GM10248 (cell line): ENCODE measurements around the gene NUDT3.
A peak's percentile ranks its signal among the peaks of the same experiment; 100 is the strongest.
"Not testable (repeated sequence)": the region's sequence is repeated elsewhere in the genome, so short reads cannot be mapped to it uniquely, and the experiment has no call there.

Source experiments
- CTCF ChIA-PET: fragments of 300-600 bp; sonication (Branson Sonifier 250); formaldehyde crosslinking; extraction: SDS; loops from one replicate; lab custom pipeline; 2021; ENCODE audit warnings: antibody characterized with exemption; lab: Yijun Ruan, JAX
- POLR2A ChIA-PET: fragments of 350-650 bp; sonication (Branson Sonifier 250); formaldehyde crosslinking; extraction: SDS; loops from one replicate; lab custom pipeline; 2020; ENCODE audit warnings: antibody characterized with exemption; lab: Yijun Ruan, JAX
- DNase-seq: peaks from one replicate; pipeline ENCODE4 v3.0.0; 2012; ENCODE audit errors: extremely low spot score
- TF ChIP-seq, protein P1 (sequence below): IDR thresholded peaks from 2 replicates; pipeline ENCODE4 v1.5.1; 2012; ENCODE audit warnings: mild to moderate bottlenecking, low read depth; ENCODE audit errors: extremely low read depth, missing control alignments, control extremely low read depth

NUDT3 gene

DNA sequence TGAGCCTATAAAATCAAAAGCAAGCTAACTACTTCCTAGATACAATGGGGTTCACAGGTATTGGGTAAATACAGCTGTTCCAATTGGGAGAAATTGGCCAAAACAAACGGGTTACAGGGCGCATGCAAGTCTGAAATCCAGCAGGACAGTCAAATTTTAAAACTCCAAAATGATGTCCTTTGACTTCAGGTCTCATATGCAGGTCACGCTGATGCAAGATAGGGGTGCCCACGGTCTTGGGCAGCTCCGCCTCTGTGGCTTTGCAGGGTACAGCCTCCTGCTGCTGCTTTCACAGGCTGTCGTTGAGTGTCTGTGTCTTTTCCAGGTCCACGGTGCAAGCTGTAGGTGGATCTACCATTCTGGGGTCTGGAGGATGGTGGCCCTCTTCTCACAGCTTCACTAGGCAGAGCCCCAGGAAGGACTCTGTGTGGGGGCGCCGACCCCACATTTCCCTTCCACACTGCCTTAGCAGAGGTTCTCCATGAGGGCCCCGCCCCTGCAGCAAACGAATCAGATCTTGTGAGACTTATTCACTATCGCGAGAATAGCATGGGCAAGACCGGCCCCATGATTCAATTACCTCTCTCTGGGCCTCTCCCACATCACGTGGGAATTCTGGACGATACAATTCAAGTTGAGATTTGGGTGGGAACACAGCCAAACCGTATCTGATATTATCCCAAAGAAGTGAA lies 131.7 kb downstream of the NUDT3 start:
- ChIA-PET POLR2A (no interaction called here), CTCF (interaction anchor here (0.9 to 1.3 kb wide), 2 partner anchors 12 to 65 kb away, joined by 3 read pairs; partner anchors contain the start of gene SMIM29)
- TF ChIP-seq, protein P1, sequence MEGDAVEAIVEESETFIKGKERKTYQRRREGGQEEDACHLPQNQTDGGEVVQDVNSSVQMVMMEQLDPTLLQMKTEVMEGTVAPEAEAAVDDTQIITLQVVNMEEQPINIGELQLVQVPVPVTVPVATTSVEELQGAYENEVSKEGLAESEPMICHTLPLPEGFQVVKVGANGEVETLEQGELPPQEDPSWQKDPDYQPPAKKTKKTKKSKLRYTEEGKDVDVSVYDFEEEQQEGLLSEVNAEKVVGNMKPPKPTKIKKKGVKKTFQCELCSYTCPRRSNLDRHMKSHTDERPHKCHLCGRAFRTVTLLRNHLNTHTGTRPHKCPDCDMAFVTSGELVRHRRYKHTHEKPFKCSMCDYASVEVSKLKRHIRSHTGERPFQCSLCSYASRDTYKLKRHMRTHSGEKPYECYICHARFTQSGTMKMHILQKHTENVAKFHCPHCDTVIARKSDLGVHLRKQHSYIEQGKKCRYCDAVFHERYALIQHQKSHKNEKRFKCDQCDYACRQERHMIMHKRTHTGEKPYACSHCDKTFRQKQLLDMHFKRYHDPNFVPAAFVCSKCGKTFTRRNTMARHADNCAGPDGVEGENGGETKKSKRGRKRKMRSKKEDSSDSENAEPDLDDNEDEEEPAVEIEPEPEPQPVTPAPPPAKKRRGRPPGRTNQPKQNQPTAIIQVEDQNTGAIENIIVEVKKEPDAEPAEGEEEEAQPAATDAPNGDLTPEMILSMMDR, result no peak
- DNase-seq, result no peak

DNA sequence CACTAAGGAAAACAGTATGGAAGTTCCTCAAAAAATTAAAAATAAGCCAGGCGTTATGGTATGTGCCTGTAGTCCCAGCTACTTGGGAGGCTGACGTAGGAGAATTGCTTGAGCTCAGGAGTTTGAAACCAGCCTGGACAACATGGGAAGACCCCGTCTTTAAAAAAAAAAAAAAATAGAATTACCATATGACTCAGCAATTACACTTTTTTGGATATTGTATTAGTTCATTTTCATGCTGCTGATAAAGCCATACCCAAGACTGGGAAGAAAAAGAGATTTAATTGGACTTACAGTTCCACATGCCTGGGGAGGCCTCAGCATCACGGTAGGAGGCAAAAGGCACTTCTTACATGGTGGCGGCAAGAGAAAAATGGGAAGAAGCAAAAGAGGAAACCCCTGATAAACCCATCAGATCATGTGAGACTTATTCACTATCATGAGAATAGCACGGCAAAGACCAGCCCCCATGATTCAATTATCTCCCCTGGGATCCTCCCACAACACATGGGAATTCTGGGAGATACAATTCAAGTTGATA lies 132.9 kb downstream of the NUDT3 start:
- TF ChIP-seq, protein P1, result no peak
- ChIA-PET POLR2A (no interaction called here), CTCF (interaction anchor here (1.3 kb wide), 1 partner anchor 10 kb away, joined by 3 read pairs; the partner anchor contains the start of gene SMIM29)
- DNase-seq, result no peak

DNA sequence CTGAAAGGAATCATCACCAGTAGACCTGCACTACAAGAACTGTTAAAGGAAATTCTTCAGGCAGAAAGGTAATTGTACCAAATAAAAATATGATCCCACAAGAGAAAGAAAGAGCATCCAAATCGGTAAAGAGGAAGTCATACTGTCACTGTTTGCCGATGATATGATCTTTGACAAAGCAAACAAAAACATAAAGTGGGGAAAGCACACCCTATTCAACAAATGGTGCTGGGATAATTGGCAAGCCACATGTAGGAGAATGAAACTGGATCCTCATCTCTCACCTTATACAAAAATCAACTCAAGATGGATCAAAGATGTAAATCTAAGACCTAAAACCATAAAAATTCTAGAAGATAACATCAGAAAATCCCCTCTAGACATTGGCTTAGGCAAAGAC lies 140.1 kb downstream of the NUDT3 start:
- POLR2A ChIA-PET, result interaction anchor here (0.6 kb wide), 1 partner anchor 171 kb away, joined by 3 read pairs; no protein-coding TSS in a partner anchor
- CTCF ChIA-PET, DNase-seq: not testable (repeated sequence)

DNA sequence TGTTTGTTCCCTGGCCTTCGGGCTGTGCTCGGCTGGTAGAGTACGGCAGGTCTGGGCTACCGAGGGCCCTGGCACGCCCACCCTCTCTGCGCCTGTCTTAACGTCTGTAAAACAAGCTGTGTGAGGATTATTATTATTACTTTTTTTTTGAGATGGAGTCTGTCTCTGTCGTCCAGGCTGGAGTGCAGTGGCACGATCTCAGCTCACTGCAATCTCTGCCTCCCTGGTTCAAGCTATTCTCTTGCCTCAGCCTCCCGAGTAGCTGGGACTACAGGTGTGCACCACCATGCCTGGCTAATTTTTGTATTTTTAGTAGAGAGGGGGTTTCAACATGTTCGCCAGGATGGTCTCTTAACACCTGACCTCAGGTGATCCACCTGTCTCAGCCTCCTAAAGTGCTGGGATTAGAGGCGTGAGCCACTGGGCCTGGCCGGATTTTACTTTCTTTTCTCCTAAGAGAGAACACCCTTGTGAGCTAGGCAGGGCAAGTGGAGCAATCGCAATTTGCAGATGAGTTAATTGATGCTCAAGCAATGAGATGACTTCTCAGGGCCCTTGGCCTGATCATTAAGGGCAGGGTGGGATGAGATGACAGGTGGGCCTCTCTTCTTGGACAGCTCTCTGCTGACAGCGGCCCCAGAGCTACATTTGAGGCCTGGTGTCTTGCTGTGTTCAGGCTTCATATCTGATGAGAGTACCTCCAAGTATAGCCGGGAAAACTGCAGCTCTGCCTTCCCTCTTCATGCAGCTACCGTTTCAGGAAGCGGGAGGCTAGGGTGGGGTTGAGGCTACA lies 142.8 kb downstream of the NUDT3 start:
- TF ChIP-seq, protein P1, result no peak
- ChIA-PET POLR2A (interaction anchor here (0.6 to 2.8 kb wide), 4 partner anchors 13 to 885 kb away, joined by 4 to 28 read pairs (median 8); partner anchors contain the start of gene HMGA1), CTCF (interaction anchor here (0.6 to 5.1 kb wide), 60 partner anchors 9 to 958 kb away, joined by 3 to 92 read pairs (median 4); partner anchors contain the start of genes BLTP3A, HMGA1, NUDT3 and RPS10)
- no peak for DNase-seq

DNA sequence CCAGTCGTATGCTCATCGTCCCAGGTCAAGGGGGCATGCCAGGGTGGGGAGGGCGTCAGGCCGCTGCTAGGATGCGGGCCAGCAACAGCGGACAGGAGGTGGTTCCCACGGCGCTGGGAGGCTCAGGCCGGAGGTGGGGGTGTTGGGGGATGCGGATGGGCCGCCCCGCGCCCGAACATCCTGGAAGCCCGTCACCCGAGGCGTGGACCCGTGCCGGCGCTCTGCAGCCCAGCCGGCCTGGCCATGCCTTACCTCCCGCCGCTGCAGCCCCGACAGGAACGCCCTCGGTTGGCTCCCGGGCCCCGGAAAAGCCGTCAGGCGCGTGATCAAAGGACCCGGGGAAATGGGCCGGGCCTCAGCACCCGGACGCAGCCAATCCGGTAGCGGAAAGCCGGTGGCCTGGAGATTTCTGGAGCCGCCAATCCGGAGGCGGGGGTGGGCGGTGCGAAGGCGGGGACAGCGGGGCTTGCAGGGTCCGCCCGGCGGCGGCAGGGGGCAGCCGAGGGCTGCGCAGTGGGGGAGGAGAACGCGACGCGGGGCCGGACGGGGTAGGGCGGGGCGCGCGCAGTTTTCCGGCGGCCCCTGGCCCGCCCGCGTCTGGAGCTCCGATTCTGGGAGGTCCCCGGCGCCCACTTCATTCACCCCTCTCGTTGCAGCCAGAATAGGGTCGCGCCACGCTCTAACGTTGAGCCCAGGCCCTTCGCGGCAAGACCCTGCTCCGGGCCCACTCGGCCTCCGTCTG lies 143.6 kb downstream of the NUDT3 start, which contains the start of gene SMIM29:
SMIM29 (minus strand) TSS at position 280 of the 742 bp plus-strand sequence. CDS start 1,215 bp downstream, outside the sequence.
- peak; percentile 97 for DNase-seq
- TF ChIP-seq, protein P1, result peak; percentile 74
- POLR2A ChIA-PET, result interaction anchor here (0.6 to 2.8 kb wide), 4 partner anchors 12 to 886 kb away, joined by 4 to 28 read pairs (median 8); partner anchors contain the start of gene HMGA1
- CTCF ChIA-PET, result interaction anchor here (0.6 to 5.1 kb wide), 63 partner anchors 9 to 959 kb away, joined by 3 to 92 read pairs (median 4); partner anchors contain the start of genes BLTP3A, HMGA1, NUDT3 and RPS10

DNA sequence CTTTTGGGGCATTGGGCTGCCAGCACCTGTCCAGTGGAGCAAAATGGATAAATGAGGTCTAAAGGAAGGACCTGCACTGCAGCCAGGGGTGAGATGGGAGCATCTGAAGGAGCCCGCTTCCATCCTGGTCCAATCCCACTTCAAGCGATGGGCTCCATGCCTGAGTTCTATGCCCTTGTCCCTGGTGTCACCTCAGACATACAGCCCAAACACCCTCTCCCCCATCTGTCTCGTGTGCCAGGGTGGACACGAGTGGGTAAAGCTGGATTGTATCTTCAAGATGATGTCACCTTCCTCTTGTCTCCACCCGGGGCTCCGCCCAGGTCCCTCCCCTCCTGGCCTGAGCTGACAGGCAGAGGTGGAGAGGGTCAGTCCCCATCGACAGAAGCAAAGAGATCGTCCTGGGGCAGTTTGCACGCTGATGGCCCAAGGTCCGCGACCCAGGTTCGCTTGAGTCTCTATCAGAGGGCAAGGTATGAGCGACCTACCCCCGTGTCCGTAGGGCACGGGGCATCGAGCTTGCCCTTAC lies 144.2 kb downstream of the NUDT3 start:
- CTCF ChIA-PET, result interaction anchor here (0.8 to 5.1 kb wide), 20 partner anchors 11 to 363 kb away, joined by 3 to 92 read pairs (median 5); partner anchors contain the start of genes HMGA1 and NUDT3
- TF ChIP-seq, protein P1, result no peak
- DNase-seq, result peak; percentile 67
- POLR2A ChIA-PET, result interaction anchor here (0.6 to 2.8 kb wide), 4 partner anchors 11 to 167 kb away, joined by 5 to 28 read pairs (median 10); partner anchors contain the start of gene HMGA1
